ENCODE data around the gene TTLL9.

The TTLL9 gene

GRCh38 chr20:31827059-31827458, 43.4 kb upstream of the TTLL9 start:
- TF ChIP-seq ZBTB7A (IDR thresholded peaks at IDR 0.05; ENCODE audit: low read depth) (no peak), TAF1 (IDR thresholded peaks at IDR 0.05; ENCODE audit: low read depth) (no peak), EGR1 (IDR thresholded peaks at IDR 0.05) (no peak), TEAD4 (IDR thresholded peaks at IDR 0.05) (no peak), CREB1 (IDR thresholded peaks at IDR 0.05; ENCODE audit: low read depth) (no peak), CEBPB (IDR thresholded peaks at IDR 0.05) (no peak), YY1 (IDR thresholded peaks at IDR 0.05; ENCODE audit: low read depth) (no peak)

- TF ChIP-seq REST (IDR thresholded peaks at IDR 0.05; ENCODE audit: low read depth) (no peak), EGR1 (IDR thresholded peaks at IDR 0.05) (no peak), CREB1 (IDR thresholded peaks at IDR 0.05; ENCODE audit: low read depth) (no peak), RAD21 (IDR thresholded peaks at IDR 0.05; ENCODE audit: low read depth) (no peak), NFIC (IDR thresholded peaks at IDR 0.05) (no peak), USF1 (IDR thresholded peaks at IDR 0.05) (no peak), TEAD4 (IDR thresholded peaks at IDR 0.05) (no peak), EP300 (IDR thresholded peaks at IDR 0.05; ENCODE audit: borderline replicate concordance) (no peak), YY1 (IDR thresholded peaks at IDR 0.05; ENCODE audit: low read depth) (no peak), MAX (IDR thresholded peaks at IDR 0.05) (no peak), ZBTB7A (IDR thresholded peaks at IDR 0.05; ENCODE audit: low read depth) (no peak), FOXM1 (IDR thresholded peaks at IDR 0.05; ENCODE audit: borderline replicate concordance, low read depth) (no peak), TAF1 (IDR thresholded peaks at IDR 0.05; ENCODE audit: low read depth) (no peak), CEBPB (IDR thresholded peaks at IDR 0.05) (no peak), TCF12 (IDR thresholded peaks at IDR 0.05; ENCODE audit: low read depth) (no peak)
Measured at GRCh38 chr20:31829731-31830130, 40.7 kb upstream of the TTLL9 start.

GRCh38 chr20:31830406-31830981, 39.9 kb upstream of the TTLL9 start:
- TF ChIP-seq MAX (IDR thresholded peaks at IDR 0.05) (no peak), EP300 (IDR thresholded peaks at IDR 0.05; ENCODE audit: borderline replicate concordance) (no peak), USF1 (IDR thresholded peaks at IDR 0.05) (no peak), TCF12 (IDR thresholded peaks at IDR 0.05; ENCODE audit: low read depth) (no peak), CREB1 (IDR thresholded peaks at IDR 0.05; ENCODE audit: low read depth) (no peak), FOXM1 (IDR thresholded peaks at IDR 0.05; ENCODE audit: borderline replicate concordance, low read depth) (no peak), TEAD4 (IDR thresholded peaks at IDR 0.05) (no peak), RAD21 (IDR thresholded peaks at IDR 0.05; ENCODE audit: low read depth) (no peak), CEBPB (IDR thresholded peaks at IDR 0.05) (no peak), ZBTB7A (IDR thresholded peaks at IDR 0.05; ENCODE audit: low read depth) (no peak), NFIC (IDR thresholded peaks at IDR 0.05) (no peak), EGR1 (IDR thresholded peaks at IDR 0.05) (no peak), TAF1 (IDR thresholded peaks at IDR 0.05; ENCODE audit: low read depth) (no peak), YY1 (IDR thresholded peaks at IDR 0.05; ENCODE audit: low read depth) (no peak), REST (IDR thresholded peaks at IDR 0.05; ENCODE audit: low read depth) (no peak)

GRCh38 chr20:31831211-31831610, 39.2 kb upstream of the TTLL9 start:
- TF ChIP-seq EP300 (IDR thresholded peaks at IDR 0.05; ENCODE audit: borderline replicate concordance) (no peak), USF1 (IDR thresholded peaks at IDR 0.05) (no peak), CREB1 (IDR thresholded peaks at IDR 0.05; ENCODE audit: low read depth) (no peak), RAD21 (IDR thresholded peaks at IDR 0.05; ENCODE audit: low read depth) (no peak), YY1 (IDR thresholded peaks at IDR 0.05; ENCODE audit: low read depth) (no peak), FOXM1 (IDR thresholded peaks at IDR 0.05; ENCODE audit: borderline replicate concordance, low read depth) (no peak), TCF12 (IDR thresholded peaks at IDR 0.05; ENCODE audit: low read depth) (no peak), ZBTB7A (IDR thresholded peaks at IDR 0.05; ENCODE audit: low read depth) (no peak), EGR1 (IDR thresholded peaks at IDR 0.05) (no peak), NFIC (IDR thresholded peaks at IDR 0.05) (no peak), REST (IDR thresholded peaks at IDR 0.05; ENCODE audit: low read depth) (no peak), MAX (IDR thresholded peaks at IDR 0.05) (no peak), TEAD4 (IDR thresholded peaks at IDR 0.05) (no peak), CEBPB (IDR thresholded peaks at IDR 0.05) (no peak), TAF1 (IDR thresholded peaks at IDR 0.05; ENCODE audit: low read depth) (no peak)
